Ecto neural progenitor cell (in vitro differentiated cells): ENCODE measurements around the gene SMC1A.
"Not testable (repeated sequence)": the region's sequence is repeated elsewhere in the genome, so short reads cannot be mapped to it uniquely, and the experiment has no call there.

Experiments
- DNase-seq: peaks from one replicate; pipeline ENCODE4 v3.0.0-alpha.2; 2018; ENCODE audit warnings: low spot score

The SMC1A gene

GRCh38 chrX:53422861-53423306 is 430 bp upstream of the SMC1A start, which contains the start of gene RIBC1:
TSS of gene RIBC1 (plus strand) at chrX:53422873. CDS start at chrX:53426277, 3,404 bp downstream.
- DNase-seq: no peak

DNA sequence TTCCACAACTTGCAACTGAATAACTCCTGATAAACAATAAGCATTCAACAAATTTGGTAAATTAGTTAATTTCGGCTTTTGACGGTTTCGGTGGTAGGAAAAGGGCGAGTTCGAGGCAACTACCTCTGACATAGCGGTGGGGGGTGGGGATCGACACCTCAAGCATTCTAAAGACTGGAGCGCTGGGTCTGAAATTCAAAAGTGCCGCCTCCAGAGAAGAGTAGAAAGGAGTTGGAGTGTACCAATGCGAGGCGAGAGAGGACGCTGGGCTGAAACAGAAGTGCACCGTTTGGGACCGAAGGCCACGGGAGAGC is 725 bp downstream of the SMC1A start:
- DNase-seq: no peak

DNA sequence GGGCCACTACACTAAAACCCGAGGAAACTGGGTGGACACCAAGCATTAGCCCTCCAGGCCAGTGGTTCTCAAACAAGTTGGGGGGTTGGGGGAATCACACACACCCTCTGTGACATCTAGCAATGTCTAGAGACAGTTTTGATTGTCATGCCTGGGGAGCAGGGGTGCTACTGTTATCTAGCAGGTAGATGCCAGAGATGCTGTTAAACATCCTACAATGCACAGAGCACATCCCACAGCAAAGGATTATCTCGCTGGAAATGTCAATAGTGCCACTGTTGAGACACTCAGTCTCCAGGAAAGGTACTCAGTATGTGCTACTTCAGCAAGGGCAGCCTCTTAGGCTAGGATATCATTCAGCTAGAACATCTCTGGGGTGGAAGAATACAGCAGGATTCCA is 1.3 kb downstream of the SMC1A start:
- no peak for DNase-seq

GRCh38 chrX:53420351-53420750 is 2.1 kb downstream of the SMC1A start:
- not testable (repeated sequence) for DNase-seq

- no peak for DNase-seq
These were observed 10.0 kb downstream of the SMC1A start for GRCh38 chrX:53412446-53412845.

DNA sequence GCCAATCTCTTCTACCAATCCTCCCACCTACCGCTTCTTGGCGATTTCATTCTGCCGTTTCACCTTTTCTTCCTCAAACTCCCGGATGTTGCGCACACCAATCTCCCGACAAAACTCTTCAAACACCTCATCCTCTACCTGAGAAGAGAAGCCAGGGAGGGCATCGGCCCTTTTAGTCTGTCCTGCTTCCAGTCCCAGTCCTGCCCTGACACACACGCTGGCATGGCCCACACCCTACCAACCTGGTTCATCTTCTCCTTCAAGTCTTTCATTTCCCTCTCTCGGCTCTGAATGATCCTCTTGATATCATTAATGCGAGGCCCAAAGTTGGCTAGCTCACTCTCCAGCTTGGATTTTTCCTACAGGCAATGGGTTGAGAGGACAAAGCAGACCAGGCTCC is 18.9 kb downstream of the SMC1A start:
- no peak for DNase-seq

- DNase-seq: no peak
These were observed 24.2 kb downstream of the SMC1A start for GRCh38 chrX:53398216-53398615.

- DNase-seq: no peak
These were observed 26.7 kb downstream of the SMC1A start for GRCh38 chrX:53395605-53396298.

GRCh38 chrX:53383376-53384076 is 38.9 kb downstream of the SMC1A start:
- no peak for DNase-seq

GRCh38 chrX:53379747-53380146 is 42.7 kb downstream of the SMC1A start:
- DNase-seq: no peak

DNA sequence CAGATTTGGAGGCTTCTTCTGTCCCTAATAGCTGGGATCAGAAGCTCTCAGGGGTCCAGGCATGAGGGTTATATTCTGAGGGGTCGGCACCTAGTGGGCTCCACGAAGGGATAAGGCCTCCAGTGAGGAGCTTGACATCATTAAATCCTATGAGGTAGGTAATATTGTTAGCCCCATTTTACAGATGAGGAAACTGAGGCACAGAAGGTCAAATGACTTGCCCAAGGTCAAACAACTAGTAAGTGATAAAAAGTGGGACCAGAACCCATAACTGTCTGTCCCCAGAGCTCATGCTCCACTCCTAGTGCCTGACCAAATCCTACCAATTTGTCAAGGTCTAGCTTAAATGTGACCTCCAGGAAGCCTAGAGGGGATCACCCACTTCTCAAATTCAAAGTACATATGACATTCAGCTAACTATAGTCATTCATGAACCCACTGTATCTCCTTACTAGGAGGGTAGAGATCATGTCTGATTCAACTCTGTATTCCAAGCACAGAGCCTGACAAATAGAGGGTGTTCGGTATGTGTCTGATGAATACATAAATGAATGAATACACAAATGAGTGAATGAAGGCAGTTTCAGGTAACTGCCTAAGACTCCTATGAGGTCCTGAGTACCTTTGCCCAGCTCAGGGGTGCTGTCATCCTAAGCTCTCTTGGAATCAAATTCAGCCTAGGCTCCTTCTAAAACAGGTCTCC is 43.3 kb downstream of the SMC1A start:
- DNase-seq: no peak

- no peak for DNase-seq
These were observed 45.0 kb downstream of the SMC1A start for GRCh38 chrX:53377464-53377863.

GRCh38 chrX:53376888-53377287 is 45.6 kb downstream of the SMC1A start:
- no peak for DNase-seq

- no peak for DNase-seq
These were observed 47.5 kb downstream of the SMC1A start for GRCh38 chrX:53374923-53375322.

- DNase-seq: no peak
These were observed 48.1 kb downstream of the SMC1A start for GRCh38 chrX:53374222-53374820.

- no peak for DNase-seq
These were observed 49.1 kb downstream of the SMC1A start for GRCh38 chrX:53373307-53373706.

DNA sequence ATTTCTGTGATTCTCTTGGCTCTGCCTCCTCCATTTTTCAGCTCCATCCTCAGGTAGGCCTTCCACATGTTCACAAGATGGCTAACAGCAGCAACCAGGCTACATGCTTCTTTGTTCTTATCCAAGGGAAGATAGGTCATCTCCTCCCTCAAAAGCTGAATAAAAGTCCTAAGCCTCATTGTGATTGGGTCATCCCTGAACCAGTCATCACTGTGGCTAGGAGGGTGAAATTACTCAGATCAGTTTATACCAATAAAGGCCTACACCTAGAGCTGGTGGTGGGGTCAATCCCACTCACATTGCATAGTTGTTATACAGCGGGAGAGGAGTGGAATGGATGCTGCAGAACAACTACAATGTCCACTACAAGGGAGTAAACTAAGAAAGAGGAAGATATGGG is 56.0 kb downstream of the SMC1A start:
- not testable (repeated sequence) for DNase-seq

- no peak for DNase-seq
These were observed 60.0 kb downstream of the SMC1A start for GRCh38 chrX:53362449-53362848.

DNA sequence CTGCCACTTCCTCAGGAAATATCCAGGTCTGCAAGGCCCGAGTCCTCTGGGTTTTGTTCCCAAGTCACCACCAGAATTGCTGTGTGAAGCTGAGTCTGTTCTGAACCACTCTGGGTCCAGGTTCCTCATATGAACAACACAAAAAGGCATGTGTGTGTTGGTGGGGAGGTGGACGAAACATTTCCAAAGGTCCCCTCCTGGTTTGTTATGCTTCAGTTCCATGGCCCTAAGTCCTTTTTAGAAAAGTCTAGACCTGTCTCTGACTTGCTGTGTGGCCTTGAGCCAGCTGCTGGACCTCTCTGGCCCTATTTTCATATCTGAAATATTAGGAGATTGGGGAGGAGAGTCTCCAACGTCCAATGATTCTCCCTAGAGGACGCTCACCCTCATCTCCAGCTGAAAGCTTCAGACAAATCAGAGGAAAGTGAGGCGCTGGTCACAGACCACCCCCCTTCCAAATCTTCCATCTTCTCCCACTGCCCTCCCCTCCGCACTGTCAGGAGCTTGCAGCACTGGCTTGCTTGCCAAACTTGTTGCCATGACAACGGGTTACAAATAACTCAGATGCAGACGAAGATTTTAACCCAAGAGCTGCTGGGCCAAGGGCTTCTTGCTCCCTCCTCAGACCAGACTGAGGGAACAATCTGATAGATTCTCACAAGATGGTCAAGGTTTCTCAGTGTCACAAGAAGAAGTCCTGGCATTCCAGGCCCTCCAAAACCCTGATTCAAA is 64.5 kb downstream of the SMC1A start:
- no peak for DNase-seq

GRCh38 chrX:53356186-53356585 is 66.3 kb downstream of the SMC1A start:
- DNase-seq: no peak

DNA sequence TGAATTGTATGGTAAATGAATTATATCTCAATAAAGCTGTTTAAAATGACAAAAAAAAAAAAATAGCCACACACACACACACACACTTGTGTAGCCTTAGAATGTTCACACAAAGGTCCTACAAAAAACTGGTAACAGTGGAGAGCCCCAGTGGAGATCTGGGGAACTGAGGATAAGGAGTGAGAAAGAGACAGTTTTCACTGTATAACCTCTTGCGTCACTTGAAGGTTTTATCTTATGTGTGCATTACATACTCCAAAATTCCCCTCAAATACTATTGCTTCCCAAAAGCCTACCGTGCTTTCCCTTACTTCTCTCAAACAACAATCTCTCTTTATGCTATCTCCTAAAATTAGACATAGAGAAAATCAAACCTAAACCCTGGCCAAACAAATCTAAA is 67.8 kb downstream of the SMC1A start:
- no peak for DNase-seq

- DNase-seq: no peak
These were observed 74.5 kb downstream of the SMC1A start for GRCh38 chrX:53347948-53348347.
